H1 (cell line): ENCODE measurements around the gene RPS6KA5. TPM values are rescaled to one million over a fixed set of nuclear protein-coding genes. Genes with fewer than 3 reads are reported as not detected.

Experiments used
- CTCF ChIA-PET: fragments of 300-600 bp; sonication (Branson Sonifier 250); formaldehyde crosslinking; loops from one replicate; lab custom pipeline; 2021; ENCODE audit not compliant: partially characterized antibody; lab: Charles Lee
- POLR2A ChIA-PET: fragments of 300-600 bp; sonication (Branson Sonifier 250); formaldehyde crosslinking; loops from one replicate; lab custom pipeline; 2021; ENCODE audit warnings: inconsistent platforms; ENCODE audit not compliant: partially characterized antibody; lab: Charles Lee
- DNase-seq, 2 experiments: peaks; one replicate each; pipeline versions ENCODE4 v3.0.0 to v3.0.0-alpha.2; 2010 to 2022; ENCODE audit warnings: low spot score in 2 of 2, low read depth in 1 of 2, mixed read lengths in 1 of 2
- FAIRE-seq: peaks from 2 replicates; lab custom pipeline; 2011; peaks lifted over from hg19 to GRCh38; lab: Jason Lieb, UNC
- H2AFZ ChIP-seq: 2 replicates; pipeline ENCODE4 v1.8.1; 2012; ENCODE audit warnings: low read length, inconsistent platforms
- H2AK5ac ChIP-seq: 2 replicates; pipeline ENCODE4 v1.6.1; 2013; ENCODE audit warnings: low read depth, low read length
- H2BK120ac ChIP-seq: replicated peaks from 2 replicates; pipeline ENCODE3; 2013; ENCODE audit warnings: low read depth, low read length, inconsistent platforms
- H2BK12ac ChIP-seq: 2 replicates; pipeline ENCODE4 v1.6.1; 2013; ENCODE audit warnings: low read depth, low read length
- H2BK15ac ChIP-seq: 2 replicates; pipeline ENCODE4 v1.6.1; 2013; ENCODE audit warnings: low read length
- H2BK20ac ChIP-seq: 2 replicates; pipeline ENCODE4 v1.6.1; 2013; ENCODE audit warnings: low read length
- H2BK5ac ChIP-seq: 2 replicates; pipeline ENCODE4 v1.6.1; 2013; ENCODE audit warnings: low read depth, low read length
- H3K14ac ChIP-seq: 2 replicates; pipeline ENCODE4 v1.6.1; 2013; ENCODE audit warnings: inconsistent platforms; ENCODE audit not compliant: insufficient read length
- H3K18ac ChIP-seq: 2 replicates; pipeline ENCODE4 v1.6.1; 2013; ENCODE audit warnings: low read length; ENCODE audit errors: extremely low read depth
- H3K23ac ChIP-seq: 2 replicates; pipeline ENCODE4 v1.6.1; 2013; ENCODE audit warnings: inconsistent platforms; ENCODE audit not compliant: insufficient read length
- H3K23me2 ChIP-seq: 2 replicates; pipeline ENCODE4 v1.6.1; 2013; ENCODE audit warnings: low read depth, low read length
- H3K27ac ChIP-seq: 2 replicates; pipeline ENCODE4 v1.6.1; 2011; ENCODE audit warnings: low read depth, low read length, inconsistent platforms
- H3K27me3 ChIP-seq, 4 experiments: replicated peaks in 1 of 4; 1 replicate in 1 of 4; 2 replicates in 3 of 4; pipeline versions ENCODE4 v1.6.1 to v1.8.1; 2011 to 2013; ENCODE audit warnings: low read length in 3 of 4, mild to moderate bottlenecking in 3 of 4, inconsistent platforms in 2 of 4, mixed read lengths in 2 of 4, moderate library complexity in 1 of 4; ENCODE audit not compliant: control insufficient read depth in 3 of 4, insufficient read depth in 3 of 4; ENCODE audit errors: extremely low read depth in 1 of 4
- H3K36me3 ChIP-seq, 4 experiments: 2 replicates each; pipeline versions ENCODE4 v1.6.1 to v1.8.1; 2011 to 2013; ENCODE audit warnings: mild to moderate bottlenecking in 4 of 4, low read length in 3 of 4, moderate library complexity in 2 of 4, control low read depth in 1 of 4, inconsistent platforms in 1 of 4; ENCODE audit not compliant: insufficient read depth in 4 of 4, control insufficient read depth in 2 of 4
- H3K4ac ChIP-seq: replicated peaks from 2 replicates; pipeline ENCODE3; 2013; ENCODE audit warnings: low read length, low read depth, mixed read lengths, inconsistent platforms; ENCODE audit not compliant: insufficient read length
- H3K4me1 ChIP-seq, 4 experiments: replicated peaks in 1 of 4; 1 replicate in 1 of 4; 2 replicates in 3 of 4; pipeline versions ENCODE4 v1.6.1 to v1.8.1; 2011 to 2013; ENCODE audit warnings: low read length in 3 of 4, inconsistent platforms in 2 of 4, mixed read lengths in 1 of 4; ENCODE audit not compliant: insufficient read depth in 4 of 4, control insufficient read depth in 3 of 4
- H3K4me2 ChIP-seq, 2 experiments: 2 replicates each; pipeline versions ENCODE4 v1.6.1 to v1.8.1; 2011 to 2013; ENCODE audit warnings: low read depth in 2 of 2, low read length in 2 of 2, control low read depth in 1 of 2, inconsistent platforms in 1 of 2, mild to moderate bottlenecking in 1 of 2; ENCODE audit not compliant: insufficient read depth in 1 of 2
- H3K4me3 ChIP-seq, 4 experiments: fragments of 200-600, 300-600 bp in 1 of 4; sonication (generic), shearing (Covaris generic), sonication (Bioruptor Twin) in 1 of 4; 2 replicates each; pipeline versions ENCODE4 v1.5.1 to v1.8.1; 2011 to 2016; ENCODE audit warnings: low read length in 4 of 4, low read depth in 3 of 4, control low read depth in 2 of 4, inconsistent platforms in 2 of 4, mild to moderate bottlenecking in 2 of 4, mixed read lengths in 1 of 4, moderate library complexity in 1 of 4; ENCODE audit not compliant: insufficient read depth in 2 of 4; ENCODE audit errors: extremely low read depth in 1 of 4
- H3K56ac ChIP-seq: replicated peaks from 2 replicates; pipeline ENCODE3; 2013; ENCODE audit warnings: low read depth, mild to moderate bottlenecking, mixed read lengths, low read length, inconsistent platforms; ENCODE audit not compliant: insufficient read length
- H3K79me1 ChIP-seq: 2 replicates; pipeline ENCODE4 v1.6.1; 2013; ENCODE audit warnings: low read depth, low read length, control low read depth
- H3K79me2 ChIP-seq, 2 experiments: 2 replicates each; pipeline versions ENCODE4 v1.6.1 to v1.8.1; 2012 to 2013; ENCODE audit warnings: low read length in 2 of 2, mild to moderate bottlenecking in 2 of 2, inconsistent platforms in 1 of 2; ENCODE audit not compliant: insufficient read depth in 2 of 2, control insufficient read depth in 1 of 2
- H3K9ac ChIP-seq, 4 experiments: replicated peaks in 1 of 4; 1 replicate in 1 of 4; 2 replicates in 3 of 4; pipeline versions ENCODE4 v1.6.1 to v1.8.1; 2011 to 2013; ENCODE audit warnings: low read depth in 3 of 4, low read length in 3 of 4, control low read depth in 2 of 4, mild to moderate bottlenecking in 2 of 4, moderate library complexity in 2 of 4, inconsistent platforms in 1 of 4; ENCODE audit errors: extremely low read depth in 1 of 4
- H3K9me3 ChIP-seq, 2 experiments: 2 replicates each; pipeline versions ENCODE4 v1.6.1 to v1.8.1; 2012 to 2013; ENCODE audit warnings: mild to moderate bottlenecking in 2 of 2, moderate library complexity in 2 of 2, control low read depth in 1 of 2, inconsistent platforms in 1 of 2, low read depth in 1 of 2, low read length in 1 of 2, mixed read lengths in 1 of 2; ENCODE audit not compliant: insufficient read depth in 2 of 2
- H4K20me1 ChIP-seq, 2 experiments: replicated peaks in 1 of 2; 2 replicates each; pipeline versions ENCODE3 to v1.8.1; 2011 to 2013; ENCODE audit warnings: inconsistent platforms in 2 of 2, low read length in 2 of 2, mild to moderate bottlenecking in 1 of 2; ENCODE audit not compliant: insufficient read depth in 2 of 2, control insufficient read depth in 1 of 2
- H4K5ac ChIP-seq: 2 replicates; pipeline ENCODE4 v1.6.1; 2013; ENCODE audit warnings: low read length, low read depth, mixed read lengths, inconsistent platforms; ENCODE audit not compliant: insufficient read length
- H4K8ac ChIP-seq: 2 replicates; pipeline ENCODE4 v1.8.0; 2013; ENCODE audit warnings: mild to moderate bottlenecking, moderate library complexity, low read length, inconsistent platforms; ENCODE audit not compliant: insufficient read depth; ENCODE audit errors: extremely low read depth
- H4K91ac ChIP-seq: replicated peaks from 2 replicates; pipeline ENCODE3; 2013; ENCODE audit warnings: low read length, mixed read lengths, inconsistent platforms; ENCODE audit not compliant: insufficient read length
- E2F6 ChIP-seq: IDR thresholded peaks from 2 replicates; pipeline ENCODE4 v1.6.1; 2012; ENCODE audit warnings: inconsistent platforms
- WGBS, 2 experiments: shearing (Covaris generic) in 1 of 2; methylation state at CpG; one replicate each; pipeline versions ENCODE4 v1.1.6 to v1.1.7; 2013 to 2015; ENCODE audit warnings: low lambda C conversion rate in 2 of 2, mixed read lengths in 2 of 2, inconsistent platforms in 1 of 2, low coverage in 1 of 2, missing lambda C conversion rate in 1 of 2; ENCODE audit not compliant: insufficient replicate concordance in 2 of 2, insufficient coverage in 1 of 2, insufficient read length in 1 of 2; ENCODE audit errors: extremely low coverage in 1 of 2, missing lambda C conversion rate in 1 of 2; 5-methylcytosine and 5-hydroxymethylcytosine counted together
- polyA plus RNA-seq, 7 experiments: library from polyadenylated mRNA; depleted of rRNA in 3 of 7; stranded (reverse) in 5 of 7; unstranded in 2 of 7; fragments of >200 nt in 5 of 7; fragments of 200-250 nt in 2 of 7; gene quantifications; 1 replicate in 5 of 7; 2 replicates in 1 of 7; 4 replicates in 1 of 7; pipeline versions ENCODE4 v1.2.1 to v1.2.3, GENCODE V29; 2011 to 2013; ENCODE audit warnings: missing spikeins in 2 of 7, mixed read lengths in 2 of 7
- total RNA-seq: library from RNA; stranded (reverse); fragmentation: NEBNext Ultra II Directional; extraction: Animal tissue kit (Norgen Biotek cat#: 25700); gene quantifications from 2 replicates; pipeline ENCODE4 v1.2.1, GENCODE V29; 2021

The RPS6KA5 gene
- total and polyA plus RNA-seq, 2 of the 8 experiments (the other 6 are each of a cell fraction or from before 2014, with no cell fraction given) = 0.85 to 3.1 TPM

- H4K91ac ChIP-seq = no peak overlapping the region
- H4K20me1 ChIP-seq = no peaks in the 10 kb centered on the region
- no peaks in the 10 kb centered on the region for H3K79me1 ChIP-seq
- no peak overlapping the region for H2AFZ ChIP-seq
- no peak overlapping the region for H2BK120ac ChIP-seq
- H3K9ac ChIP-seq = no peak overlapping the region
- no peak overlapping the region for H2AK5ac ChIP-seq
- H3K56ac ChIP-seq = no peak overlapping the region
- no peaks in the 10 kb centered on the region for H3K79me2 ChIP-seq
- no peaks in the 10 kb centered on the region for H3K36me3 ChIP-seq
- no peak overlapping the region for H2BK5ac ChIP-seq
- no peak overlapping the region for H4K5ac ChIP-seq
- H2BK20ac ChIP-seq = no peak overlapping the region; the same call in 1 of the 2 replicates
- ChIA-PET CTCF (interaction anchor here (0.8 to 1.7 kb wide), 4 partner anchors 12 to 282 kb away, joined by 3 to 4 read pairs (median 3); no protein-coding TSS in a partner anchor), POLR2A (no interaction called here)
- no peak overlapping the region for H3K23ac ChIP-seq
- H2BK12ac ChIP-seq = no peak overlapping the region
- no peak overlapping the region for H2BK15ac ChIP-seq
- FAIRE-seq (peak; percentile 57), DNase-seq (peak in 1 of 2 experiments; percentile 26)
- H3K18ac ChIP-seq = no peak overlapping the region
- no peak overlapping the region for H3K4ac ChIP-seq
- H3K9me3 ChIP-seq = no peaks in the 10 kb centered on the region
- H3K27ac ChIP-seq = no peak overlapping the region
- H3K4me2 ChIP-seq = no peak overlapping the region
- no peak overlapping the region for H4K8ac ChIP-seq
- no peak overlapping the region for H3K14ac ChIP-seq
- no peak overlapping the region for H3K4me3 ChIP-seq
- WGBS, 2 experiments = 92% methylated on average over 5 of the region's 5 CpGs; no CpG with 5 or more reads in 1 of the 2 experiments
- H3K27me3 ChIP-seq = no peaks in the 10 kb centered on the region
- no peaks in the 10 kb centered on the region for H3K23me2 ChIP-seq
- no peaks in the 10 kb centered on the region for H3K4me1 ChIP-seq
- TF ChIP-seq E2F6 = no peak
Observed at GRCh38 chr14:90858511-90858910, 201.9 kb downstream of the RPS6KA5 start.
